KMS-11 (cell line): ENCODE data around the gene NOLC1.

ENCODE experiments used
- H2AFZ ChIP-seq: fragments of 200-600 bp; sonication (generic); 2 replicates; pipeline ENCODE4 v1.6.1; 2016; ENCODE audit warnings: antibody characterized with exemption, mixed run types, low read depth
- H3K27ac ChIP-seq: fragments of 200-600 bp; sonication (generic); 2 replicates; pipeline ENCODE4 v1.6.1; 2016; ENCODE audit warnings: mild to moderate bottlenecking, mixed run types
- H3K27me3 ChIP-seq: fragments of 200-600 bp; sonication (generic); 2 replicates; pipeline ENCODE4 v1.6.1; 2017; ENCODE audit warnings: mild to moderate bottlenecking, low read depth, mixed run types, moderate library complexity; ENCODE audit not compliant: insufficient read depth
- H3K36me3 ChIP-seq: fragments of 200-600 bp; sonication (generic); 2 replicates; pipeline ENCODE4 v1.6.1; 2017; ENCODE audit warnings: mild to moderate bottlenecking, mixed run types; ENCODE audit not compliant: insufficient read depth
- H3K4me1 ChIP-seq: fragments of 200-600 bp; sonication (generic); 2 replicates; pipeline ENCODE4 v1.6.1; 2016; ENCODE audit warnings: mild to moderate bottlenecking, low read depth, mixed run types; ENCODE audit not compliant: poor library complexity, severe bottlenecking
- H3K4me2 ChIP-seq: fragments of 200-600 bp; sonication (generic); 2 replicates; pipeline ENCODE4 v1.7.0; 2016; ENCODE audit warnings: mild to moderate bottlenecking, mixed run types
- H3K4me3 ChIP-seq: fragments of 200-600 bp; sonication (generic); IDR thresholded peaks from 2 replicates; pipeline ENCODE4 v1.6.1; 2017; ENCODE audit warnings: low read depth, low read length, mixed read lengths; ENCODE audit not compliant: insufficient read depth
- H3K79me2 ChIP-seq: fragments of 200-600 bp; sonication (generic); 2 replicates; pipeline ENCODE4 v1.6.1; 2016; ENCODE audit warnings: low read depth, mixed run types; ENCODE audit not compliant: insufficient read depth
- H3K9ac ChIP-seq: fragments of 200-600 bp; sonication (generic); 2 replicates; pipeline ENCODE4 v1.6.1; 2016; ENCODE audit warnings: mild to moderate bottlenecking, mixed run types
- H4K20me1 ChIP-seq: fragments of 200-600 bp; sonication (generic); 2 replicates; pipeline ENCODE4 v1.6.1; 2016; ENCODE audit warnings: mild to moderate bottlenecking, mixed run types; ENCODE audit not compliant: insufficient read depth
- CTCF ChIP-seq: fragments of 200-600 bp; sonication (generic); conservative IDR thresholded peaks from 2 replicates; pipeline ENCODE4 v1.6.1; 2017; ENCODE audit warnings: low read depth, mild to moderate bottlenecking, antibody characterized with exemption, low read length, moderate library complexity, mixed read lengths

NOLC1 gene

GRCh38 chr10:102135956-102136526 is 16.1 kb upstream of the NOLC1 start:
- Histone ChIP-seq H3K4me2 (peak overlapping the region; percentile 87), H4K20me1 (peaks cover 48% of the 10 kb centered on the region), H3K9ac (no peak overlapping the region), H3K4me3 (no peak overlapping the region), H3K27me3 (no peaks in the 10 kb centered on the region), H3K4me1 (peaks cover 34% of the 10 kb centered on the region), H2AFZ (no peak overlapping the region), H3K36me3 (0 out of 2 replicates have a peak, but pooled peaks cover 27% of the 10 kb centered on the region), H3K27ac (no peak overlapping the region), H3K79me2 (peaks cover 82% of the 10 kb centered on the region)
- TF ChIP-seq CTCF = no peak

GRCh38 chr10:102139281-102140110 is 12.7 kb upstream of the NOLC1 start:
- no peak for TF ChIP-seq CTCF
- H3K4me2 ChIP-seq = no peak overlapping the region
- H3K27ac ChIP-seq = no peak overlapping the region
- peaks cover 43% of the 10 kb centered on the region for H4K20me1 ChIP-seq
- no peak overlapping the region for H2AFZ ChIP-seq
- 0 out of 2 replicates have a peak, but pooled peaks cover 30% of the 10 kb centered on the region for H3K36me3 ChIP-seq
- H3K4me1 ChIP-seq = peaks cover 24% of the 10 kb centered on the region
- H3K9ac ChIP-seq = no peak overlapping the region
- H3K27me3 ChIP-seq = no peaks in the 10 kb centered on the region
- no peak overlapping the region for H3K4me3 ChIP-seq
- H3K79me2 ChIP-seq = peaks cover 80% of the 10 kb centered on the region

- H2AFZ ChIP-seq = no peak overlapping the region
- H3K9ac ChIP-seq = no peak overlapping the region
- H3K4me3 ChIP-seq = no peak overlapping the region
- 0 out of 2 replicates have a peak, but pooled peaks cover 24% of the 10 kb centered on the region for H3K36me3 ChIP-seq
- no peaks in the 10 kb centered on the region for H3K27me3 ChIP-seq
- no peak overlapping the region for H3K27ac ChIP-seq
- no peak for TF ChIP-seq CTCF
- H3K79me2 ChIP-seq = peaks cover 73% of the 10 kb centered on the region
- H3K4me1 ChIP-seq = peaks cover 16% of the 10 kb centered on the region
- H4K20me1 ChIP-seq = peaks cover 36% of the 10 kb centered on the region
- no peak overlapping the region for H3K4me2 ChIP-seq
Measured at GRCh38 chr10:102140218-102140617, 12.0 kb upstream of the NOLC1 start.

- no peak overlapping the region for H3K27ac ChIP-seq
- H3K9ac ChIP-seq = no peak overlapping the region
- H3K27me3 ChIP-seq = no peaks in the 10 kb centered on the region
- H3K36me3 ChIP-seq = 0 out of 2 replicates have a peak, but pooled peaks cover 23% of the 10 kb centered on the region
- H2AFZ ChIP-seq = no peak overlapping the region
- peaks cover 69% of the 10 kb centered on the region for H3K79me2 ChIP-seq
- TF ChIP-seq CTCF = no peak
- peaks cover 8% of the 10 kb centered on the region for H3K4me1 ChIP-seq
- H3K4me3 ChIP-seq = no peak overlapping the region
- H4K20me1 ChIP-seq = peaks cover 28% of the 10 kb centered on the region
- H3K4me2 ChIP-seq = no peak overlapping the region
Measured at GRCh38 chr10:102140913-102141540, 11.2 kb upstream of the NOLC1 start.
